A172 (cell line): ENCODE data around the gene GLOD4. TPM values are rescaled to one million over a fixed set of nuclear protein-coding genes. Genes with fewer than 3 reads are reported as not detected.
"Not testable (repeated sequence)": the region's sequence is repeated elsewhere in the genome, so short reads cannot be mapped to it uniquely, and the experiment has no call there.

Experiments
- DNase-seq: peaks from one replicate; pipeline ENCODE4 v3.0.0-alpha.2; 2015; ENCODE audit warnings: low spot score
- total RNA-seq: library from RNA; depleted of rRNA; stranded (reverse); fragments of >200 nt; shearing (Covaris generic); gene quantifications from 2 replicates; pipeline ENCODE4 v1.2.3, GENCODE V29; 2014

Gene GLOD4
- total RNA-seq, 1 experiment from 2014 or later = 138 TPM

DNA sequence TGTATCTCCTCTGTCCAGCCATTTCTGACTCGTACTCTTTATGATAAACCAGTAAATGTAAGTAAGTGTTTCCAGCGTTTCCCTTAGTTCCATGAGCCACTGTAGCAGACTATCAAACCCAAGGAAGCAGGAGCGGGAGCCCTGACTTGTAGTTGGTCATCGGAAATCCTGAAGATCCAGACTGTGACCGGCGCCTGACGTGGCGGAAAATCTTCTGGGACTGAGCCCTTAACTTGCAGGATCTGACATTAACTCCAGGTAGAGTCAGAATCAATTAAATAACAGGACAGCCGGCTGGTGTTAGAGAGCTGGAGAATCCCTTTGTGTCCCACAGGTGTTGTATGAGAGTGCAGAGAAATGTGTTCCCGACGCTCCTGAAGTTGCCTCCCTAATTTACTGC, 4.0 kb downstream of the GLOD4 start:
- DNase-seq = no peak

DNA sequence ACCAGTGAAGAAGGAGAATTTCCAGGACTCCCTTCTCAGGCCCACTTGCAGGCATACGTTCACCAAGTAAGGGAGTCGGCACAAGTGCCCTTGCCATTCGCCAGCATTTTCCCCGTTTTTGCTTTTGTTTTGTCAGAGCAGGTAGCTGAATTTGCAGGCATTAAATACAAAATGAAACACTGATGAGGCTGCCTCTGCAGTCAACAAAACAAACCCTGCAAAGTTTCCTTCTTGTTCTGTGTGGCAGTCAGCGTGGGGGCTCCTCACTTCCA, 7.8 kb downstream of the GLOD4 start:
- DNase-seq = no peak

DNA sequence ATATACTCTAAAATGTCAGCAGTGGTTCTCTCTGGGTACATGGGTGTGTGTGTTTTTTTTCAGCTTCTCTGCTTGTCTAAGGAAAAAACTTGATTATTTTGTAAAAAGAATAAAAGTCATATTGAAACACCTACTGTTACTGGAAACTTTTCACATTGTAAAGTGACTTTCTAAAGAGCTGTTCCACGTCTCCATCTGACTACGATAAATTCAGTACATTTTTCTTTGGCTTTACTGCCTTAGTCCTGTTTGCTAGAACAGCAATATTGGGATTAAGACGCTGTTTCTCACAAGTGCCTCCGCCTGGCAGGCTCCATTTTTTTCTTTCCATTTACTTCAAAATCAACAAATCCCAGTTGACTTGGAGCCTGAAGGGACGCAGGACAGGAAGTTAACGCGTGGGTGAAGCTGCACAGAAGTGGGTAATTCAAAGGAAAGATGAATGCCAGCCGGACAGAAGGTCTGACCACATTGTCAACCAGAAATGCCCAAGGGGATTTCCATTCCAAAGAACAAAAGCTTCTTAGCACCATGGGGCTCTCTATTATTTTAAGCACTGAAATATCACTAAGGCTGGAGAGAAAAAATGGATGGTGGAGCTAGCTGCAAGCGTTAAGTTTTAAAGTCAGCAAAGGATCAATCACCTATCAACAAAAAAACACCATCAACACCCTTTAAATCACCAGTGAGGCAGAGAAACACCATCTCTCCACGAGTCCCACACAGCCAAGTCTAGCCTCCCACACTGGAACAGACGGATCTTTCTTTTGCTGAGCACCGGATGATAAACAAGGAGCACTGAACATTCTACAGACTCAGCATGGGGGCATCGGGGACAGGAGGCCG, 8.4 kb downstream of the GLOD4 start:
- DNase-seq = peak; percentile 46

DNA sequence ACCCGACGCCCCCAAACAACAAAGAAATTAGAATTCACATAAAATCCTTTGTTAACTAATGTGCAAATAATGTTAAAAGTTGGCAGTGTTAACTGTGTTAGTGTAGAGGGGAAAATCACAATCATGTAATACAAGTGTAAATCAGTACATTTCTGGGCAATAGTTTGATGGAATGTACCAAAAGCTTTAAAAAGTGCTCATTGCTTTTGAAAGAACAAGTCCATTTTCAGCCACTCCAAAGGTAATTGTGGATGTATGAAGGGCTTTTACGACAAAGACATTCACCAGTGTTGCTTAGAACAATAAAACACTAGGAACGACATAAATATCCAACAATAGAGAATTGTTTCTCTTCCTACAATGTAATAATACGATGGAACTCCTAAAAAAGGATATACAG, 9.1 kb downstream of the GLOD4 start:
- no peak for DNase-seq

DNA sequence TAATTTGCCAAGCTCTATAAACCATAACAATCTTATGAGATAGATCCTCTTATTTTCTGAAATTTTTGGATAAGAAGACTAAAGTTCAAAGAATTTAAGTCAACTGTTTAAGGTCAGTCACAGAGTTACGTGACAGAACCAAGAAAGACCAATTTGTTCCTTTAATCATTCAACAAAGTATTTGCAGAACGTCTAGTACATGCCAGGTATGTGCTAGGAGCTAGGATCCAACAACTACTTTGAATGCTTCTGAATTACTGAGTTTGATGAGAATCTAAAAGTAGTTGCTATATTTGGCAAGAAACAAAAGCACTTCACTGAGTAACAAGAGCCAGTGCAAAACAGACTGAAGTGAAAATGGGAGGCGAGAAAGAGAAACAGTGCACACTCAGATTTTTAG, 15.0 kb downstream of the GLOD4 start:
- no peak for DNase-seq

DNA sequence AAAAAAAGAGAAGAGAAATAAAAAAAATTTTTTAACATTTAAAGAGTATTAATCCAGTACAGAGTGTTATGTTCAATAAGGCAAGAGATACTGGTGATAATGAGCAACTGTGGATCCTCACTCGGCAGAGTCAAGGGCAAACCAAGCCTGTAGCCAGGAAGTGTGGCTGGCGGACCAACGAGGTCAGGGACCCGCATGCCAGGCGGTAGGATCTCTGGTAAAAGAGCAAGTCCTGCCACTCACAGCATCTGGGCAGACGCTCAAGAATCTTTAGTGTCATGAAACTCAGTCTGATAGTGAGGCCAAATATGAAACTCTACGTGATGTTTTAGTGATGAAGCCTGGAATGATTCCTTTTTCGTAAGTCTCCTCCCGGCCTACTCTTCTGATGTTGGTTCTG, 21.7 kb downstream of the GLOD4 start:
- DNase-seq = no peak

DNA sequence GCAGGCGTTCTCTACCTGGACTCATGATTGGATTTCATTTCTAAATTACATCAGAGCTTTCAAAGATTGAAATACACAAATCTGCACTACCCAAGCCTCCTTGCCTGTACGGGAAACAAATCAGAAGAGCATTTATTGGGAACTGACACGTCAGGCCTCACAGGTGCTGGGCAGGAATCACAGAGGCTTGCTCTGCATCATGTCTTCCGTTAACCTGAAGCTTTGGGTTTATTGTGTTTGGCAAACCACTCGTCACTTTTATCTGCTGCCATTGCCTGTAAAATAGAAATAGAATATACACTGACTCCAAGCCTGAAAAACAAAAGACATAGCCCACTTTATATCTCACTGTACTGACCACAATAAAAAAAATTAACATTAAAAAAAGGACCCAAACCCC, 22.1 kb downstream of the GLOD4 start:
- DNase-seq = no peak

DNA sequence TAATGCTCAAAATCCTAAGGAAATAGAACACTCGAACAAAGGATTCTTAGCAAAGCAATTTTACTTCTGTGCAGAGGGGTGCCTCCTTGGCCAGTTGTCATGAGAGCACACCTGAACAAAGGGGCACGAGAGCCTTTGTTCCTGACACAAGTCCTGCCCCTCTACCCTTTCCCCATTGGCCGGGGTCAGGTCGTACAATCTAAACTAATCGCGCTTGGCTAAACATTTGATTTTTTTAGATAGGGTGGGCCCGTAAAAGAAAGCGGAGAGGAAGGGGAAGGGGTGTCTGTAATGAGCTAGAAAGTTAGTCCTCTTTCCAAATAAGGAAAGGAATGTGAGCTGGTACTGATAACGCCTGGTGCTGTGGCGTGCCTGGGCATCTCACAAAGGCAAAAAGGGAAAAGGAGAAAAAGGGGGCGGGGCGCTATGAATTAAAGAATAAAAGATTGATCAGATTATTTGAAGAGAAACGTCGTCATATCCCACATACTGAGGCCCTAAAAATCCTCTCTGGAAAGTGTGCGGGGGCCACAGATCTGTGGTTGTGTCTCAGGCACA, 26.0 kb downstream of the GLOD4 start:
- DNase-seq = not testable (repeated sequence)

DNA sequence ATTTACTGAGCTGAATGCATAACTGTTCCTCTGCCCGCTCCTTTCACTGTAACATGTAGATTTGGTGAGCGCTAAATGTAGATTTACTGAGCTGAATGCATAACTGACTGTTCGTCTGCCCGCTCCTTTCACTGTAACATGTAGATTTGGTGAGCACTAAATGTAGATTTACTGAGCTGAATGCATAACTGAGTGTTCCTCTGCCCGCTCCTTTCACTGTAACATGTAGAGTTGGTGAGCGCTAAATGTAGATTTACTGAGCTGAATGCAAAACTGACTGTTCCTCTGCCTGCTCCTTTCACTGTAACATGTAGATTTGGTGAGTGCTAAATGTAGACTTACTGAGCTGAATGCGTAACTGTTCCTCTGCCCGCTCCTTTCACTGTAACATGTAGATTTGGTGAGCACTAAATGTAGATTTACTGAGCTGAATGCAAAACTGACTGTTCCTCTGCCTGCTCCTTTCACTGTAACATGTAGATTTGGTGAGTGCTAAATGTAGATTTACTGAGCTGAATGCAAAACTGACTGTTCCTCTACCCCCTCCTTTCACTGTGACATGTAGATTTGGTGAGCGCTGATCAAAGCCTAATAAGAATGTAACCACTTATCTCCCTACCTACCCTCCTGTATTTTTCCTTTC, 26.6 kb downstream of the GLOD4 start:
- not testable (repeated sequence) for DNase-seq

DNA sequence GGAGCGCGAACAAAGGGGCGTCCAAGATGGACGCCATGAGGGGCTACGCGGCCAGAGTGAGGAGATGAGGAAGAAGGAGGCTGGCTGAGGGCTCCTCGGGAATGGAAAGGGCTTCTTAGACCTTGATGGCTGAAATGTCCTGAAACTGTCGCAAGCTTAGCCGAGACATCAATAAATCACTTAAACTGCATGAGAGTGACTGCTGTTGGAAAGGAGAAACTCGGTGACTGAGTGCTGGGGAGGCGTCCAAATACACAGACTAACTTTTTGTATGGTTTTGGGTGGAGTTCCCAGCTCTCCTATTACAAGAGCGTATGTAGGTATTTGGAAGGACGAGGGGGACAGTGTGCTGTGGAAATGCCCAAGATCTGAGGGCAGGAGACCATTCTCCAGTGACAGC, 28.7 kb downstream of the GLOD4 start:
- DNase-seq = no peak

DNA sequence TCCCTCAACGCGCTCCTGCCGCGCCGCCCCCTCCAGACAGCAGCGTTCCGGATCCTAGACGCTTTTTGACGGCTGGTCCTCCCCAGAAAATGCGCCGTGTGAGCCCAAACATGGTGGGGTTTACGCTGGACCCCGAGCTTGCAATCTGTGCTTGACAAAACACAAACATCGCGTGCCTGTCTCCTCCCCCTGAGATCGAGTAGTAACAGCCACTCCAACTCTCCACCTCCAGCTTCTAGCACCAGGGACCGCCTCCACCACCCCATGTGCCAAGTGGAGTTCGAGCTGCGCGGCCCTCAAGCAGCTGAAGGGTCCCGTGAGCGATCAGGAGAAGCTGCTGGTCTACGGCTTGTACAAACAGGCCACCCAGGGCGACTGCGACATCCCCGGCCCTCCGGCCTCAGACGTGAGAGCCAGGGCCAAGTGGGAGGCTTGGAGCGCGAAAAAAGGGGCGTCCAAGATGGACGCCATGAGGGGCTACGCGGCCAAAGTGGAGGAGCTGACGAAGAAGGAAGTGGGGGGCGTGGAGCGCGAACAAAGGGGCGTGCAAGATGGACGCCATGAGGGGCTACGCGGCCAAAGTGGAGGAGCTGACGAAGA, 29.4 kb downstream of the GLOD4 start:
- DNase-seq = no peak

DNA sequence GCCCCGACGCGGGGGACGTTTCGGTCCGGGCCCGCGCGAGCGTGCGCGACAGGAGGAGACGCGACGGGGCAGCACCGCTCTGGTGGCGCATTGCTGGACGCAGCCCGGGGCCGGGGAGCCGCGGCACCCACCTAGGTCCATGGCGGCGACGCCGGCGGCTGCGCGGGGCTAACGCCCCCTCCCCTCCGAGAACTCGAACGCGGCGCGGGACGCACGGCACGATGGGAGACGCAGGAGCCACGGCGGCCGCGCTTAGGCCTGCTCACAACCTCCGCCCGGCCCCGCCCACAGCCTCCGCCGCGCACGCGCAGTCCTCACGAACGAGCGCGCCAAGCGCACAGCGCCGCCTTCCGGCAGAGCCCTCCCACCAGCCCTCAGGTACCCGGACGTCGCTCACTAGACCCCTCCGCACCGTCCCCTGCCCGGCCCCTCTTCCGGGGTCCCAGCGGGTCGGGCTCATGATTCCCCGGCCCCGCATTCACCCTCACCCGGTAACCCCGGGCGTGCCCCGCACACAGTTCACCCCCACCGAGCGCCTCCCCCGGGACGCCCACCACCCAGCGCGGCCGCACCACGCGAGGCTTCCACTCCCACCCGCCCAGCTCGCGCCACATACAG, 30.0 kb downstream of the GLOD4 start, which contains the start of gene GEMIN4:
GEMIN4 (minus strand) TSS at position 263 of the 618 bp plus-strand sequence; CDS start at position 141, 122 bp downstream.
- peak; percentile 77 for DNase-seq

DNA sequence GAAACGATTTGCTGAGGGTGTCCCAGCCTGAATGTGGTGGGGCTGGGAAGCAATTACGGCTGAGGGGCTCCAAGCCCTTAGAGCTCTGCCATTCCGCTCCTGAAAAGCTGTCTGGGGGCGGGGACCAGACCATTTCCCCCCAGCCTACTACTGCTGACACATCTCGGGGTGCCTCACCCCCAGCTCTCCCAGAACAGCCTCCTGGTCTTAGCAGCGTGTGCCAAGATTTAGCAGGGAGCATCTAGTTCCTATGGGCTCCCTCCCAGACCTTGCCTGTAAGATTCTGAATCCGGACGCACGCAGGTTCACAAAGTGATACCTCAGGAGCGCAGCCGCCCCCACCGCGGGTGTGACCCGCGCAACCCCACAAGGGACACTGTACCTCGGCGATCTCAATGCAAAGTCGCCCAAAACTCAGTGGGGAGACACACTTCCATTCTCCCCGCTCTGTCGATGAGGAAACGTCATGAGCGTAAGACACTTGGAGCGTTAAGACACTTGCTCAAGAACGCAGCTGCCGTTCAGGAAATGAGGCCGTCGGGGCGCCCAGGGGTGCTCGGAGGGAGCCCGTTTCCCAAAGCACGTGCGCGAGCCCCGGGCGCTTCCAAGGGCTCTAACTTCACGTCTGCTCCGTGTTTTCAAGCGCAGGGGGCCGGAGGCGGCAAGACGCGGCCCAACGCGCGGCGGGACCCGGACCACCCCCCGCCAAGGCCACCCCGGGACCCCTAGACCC, 30.6 kb downstream of the GLOD4 start:
- peak; percentile 36 for DNase-seq

DNA sequence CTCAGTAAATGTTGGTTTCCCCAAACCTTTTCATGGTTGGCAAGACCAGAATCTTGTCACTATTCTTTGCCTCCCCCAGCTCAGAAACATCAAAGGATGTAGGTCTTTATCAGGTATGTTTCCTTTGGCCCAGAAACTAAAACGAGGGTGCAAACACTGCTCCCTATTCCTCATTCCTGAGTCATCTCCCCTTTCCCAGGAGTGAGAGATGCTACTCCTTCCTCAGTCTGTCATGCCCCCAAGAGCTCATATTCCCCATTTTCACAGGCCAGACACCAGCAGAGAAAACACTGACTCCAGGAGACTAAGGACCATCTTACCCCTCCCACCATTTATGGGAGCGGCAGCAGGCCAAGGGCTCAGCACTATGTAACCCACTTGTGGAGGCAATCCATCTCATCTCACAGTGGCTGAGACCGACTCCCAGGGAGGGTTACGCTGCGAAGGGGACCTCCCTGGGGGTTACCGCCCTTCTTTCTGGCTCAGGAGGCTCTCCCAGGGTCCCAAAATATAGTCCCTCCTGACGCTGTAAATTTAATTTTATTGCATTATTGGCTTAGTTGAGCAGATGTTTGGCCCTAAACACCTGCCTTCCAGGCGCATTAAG, 31.5 kb downstream of the GLOD4 start:
- DNase-seq = no peak

DNA sequence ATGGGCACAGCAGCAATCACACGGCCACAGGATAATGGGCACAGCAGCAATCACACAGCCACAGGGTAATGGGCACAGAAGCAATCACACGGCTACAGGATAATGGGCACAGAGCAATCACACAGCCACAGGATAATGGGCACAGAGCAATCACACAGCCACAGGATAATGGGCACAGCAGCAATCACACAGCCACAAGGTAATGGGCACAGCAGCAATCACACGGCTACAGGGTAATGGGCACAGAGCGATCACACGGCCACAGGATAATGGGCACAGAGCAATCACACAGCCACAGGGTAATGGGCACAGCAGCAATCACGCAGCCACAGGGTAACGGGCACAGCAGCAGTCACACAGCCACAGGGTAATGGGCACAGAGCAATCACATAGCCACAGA, 32.7 kb downstream of the GLOD4 start:
- not testable (repeated sequence) for DNase-seq

DNA sequence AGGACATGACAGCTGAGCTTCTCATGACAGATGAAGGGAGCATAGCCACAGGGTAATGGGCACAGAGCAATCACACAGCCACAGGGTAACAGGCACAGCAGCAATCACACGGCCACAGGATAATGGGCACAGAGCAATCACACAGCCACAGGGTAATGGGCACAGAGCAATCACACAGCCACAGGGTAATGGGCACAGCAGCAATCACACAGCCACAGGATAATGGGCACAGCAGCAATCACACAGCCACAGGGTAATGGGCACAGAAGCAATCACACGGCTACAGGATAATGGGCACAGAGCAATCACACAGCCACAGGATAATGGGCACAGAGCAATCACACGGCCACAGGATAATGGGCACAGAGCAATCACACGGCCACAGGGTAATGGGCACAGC, 33.5 kb downstream of the GLOD4 start:
- not testable (repeated sequence) for DNase-seq

DNA sequence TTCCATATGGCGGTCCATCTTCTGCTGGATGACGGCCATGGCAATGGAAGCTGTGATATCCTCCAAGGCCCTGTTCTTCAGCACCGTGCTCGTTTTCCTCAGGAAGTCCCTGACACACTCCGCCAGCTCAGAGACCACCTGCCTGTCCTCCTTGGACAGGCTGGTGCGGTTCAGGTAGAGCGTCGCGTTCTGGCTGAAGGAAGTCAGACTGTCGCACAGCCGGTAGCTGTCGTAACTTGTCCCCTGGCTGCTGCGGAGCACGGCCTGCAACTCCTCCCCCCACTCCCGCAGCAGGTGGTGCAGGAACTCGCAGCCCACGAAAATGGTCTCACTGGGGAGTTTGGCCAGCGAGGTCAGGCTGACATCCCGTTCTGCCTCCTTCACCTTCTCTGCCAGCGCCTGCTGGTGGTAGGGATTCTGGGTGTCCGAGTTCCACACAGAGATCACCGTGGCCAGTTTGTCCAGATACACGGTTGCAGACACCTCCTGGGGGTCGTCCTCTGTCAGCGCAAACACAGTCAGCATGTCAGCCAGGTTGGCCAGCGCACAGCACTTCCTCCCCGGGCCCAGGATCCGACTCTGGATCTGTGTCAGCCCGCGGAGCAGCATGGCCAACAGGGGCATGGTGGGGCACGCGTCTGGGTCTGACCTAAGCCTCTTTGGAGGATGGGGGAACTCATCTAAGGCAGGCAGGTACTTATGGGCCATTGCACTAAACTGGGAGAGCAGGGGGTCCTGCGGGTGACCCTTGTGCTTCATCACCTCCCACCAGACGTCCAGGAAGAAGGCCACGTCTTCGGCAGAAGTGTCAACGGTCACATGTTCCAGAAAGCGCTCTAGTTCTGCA, 35.1 kb downstream of the GLOD4 start:
- no peak for DNase-seq

DNA sequence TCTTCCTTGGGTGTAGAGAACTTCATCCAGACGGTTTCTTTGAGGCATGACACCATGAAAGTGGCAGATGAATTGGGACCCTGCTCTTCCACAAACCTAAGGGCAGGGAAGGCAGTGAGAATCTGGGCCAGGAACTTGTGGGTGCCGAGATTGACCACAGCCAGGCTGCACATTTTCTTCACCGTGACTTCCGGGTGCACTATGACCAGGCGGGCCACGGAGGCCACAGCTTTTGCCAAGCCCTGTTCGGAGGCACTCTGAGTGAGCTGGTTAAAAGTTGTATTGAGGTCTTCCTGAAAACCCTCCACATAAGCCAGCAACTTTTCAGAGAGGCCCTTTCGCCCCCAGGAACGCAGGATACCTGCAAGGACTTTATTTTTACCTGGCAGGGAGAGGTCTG, 35.9 kb downstream of the GLOD4 start:
- DNase-seq = no peak

DNA sequence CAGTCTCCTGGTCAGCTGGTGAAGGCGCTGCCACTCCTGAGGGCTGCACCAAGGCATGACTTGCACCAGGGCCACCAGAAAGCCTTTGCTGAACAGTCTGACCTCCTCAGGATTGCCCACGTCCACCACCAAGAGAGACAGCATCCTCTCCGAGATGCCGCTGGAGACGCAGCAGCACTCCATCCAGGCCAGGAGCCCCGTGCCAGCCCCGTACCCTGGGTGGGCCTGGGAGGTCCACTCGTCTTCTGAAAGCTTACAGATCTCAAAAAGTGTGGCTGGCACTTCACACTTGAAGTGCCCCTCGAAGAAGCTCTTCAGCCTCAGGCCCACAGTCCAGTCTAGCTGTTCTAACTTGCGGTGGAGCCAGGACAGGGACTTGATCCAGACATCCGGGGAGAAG, 36.7 kb downstream of the GLOD4 start:
- no peak for DNase-seq

DNA sequence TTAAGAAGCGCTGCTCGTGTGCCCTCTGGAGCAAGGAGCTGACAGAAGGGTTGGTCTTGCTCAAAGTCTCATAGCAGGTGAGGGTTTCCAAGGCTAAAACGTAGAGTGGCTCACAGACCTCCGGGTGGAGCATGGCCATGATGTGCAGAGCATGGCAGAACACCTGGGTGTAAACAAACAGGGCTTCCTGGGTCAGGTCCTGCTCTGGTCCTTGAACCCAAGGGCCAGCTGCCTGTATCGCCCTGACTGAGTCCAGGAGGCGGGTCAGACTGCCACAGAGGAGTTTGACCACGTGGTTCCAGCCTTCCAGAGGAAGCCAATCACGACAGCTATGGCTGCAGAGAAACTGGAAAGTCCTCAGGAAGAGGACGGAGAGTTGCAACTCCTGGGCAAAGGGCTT, 37.1 kb downstream of the GLOD4 start:
- DNase-seq = no peak
